Stomach (tissue), 4 donors: Measurements from ENCODE around the gene OR6N2.

ENCODE experiments used
- POLR2A ChIP-seq, 4 donors: fragments of 450-650 bp; IDR thresholded peaks; one replicate each; pipeline ENCODE4 v1.6.1; 2016; ENCODE audit warnings: antibody characterized with exemption in 4 of 4, control low read depth in 2 of 4, mild to moderate bottlenecking in 1 of 4, moderate library complexity in 1 of 4
- TF ChIP-seq, protein P1 (sequence below), 7 experiments: fragments of 450-650 bp in 4 of 7; fragments of 200-600 bp in 3 of 7; sonication (generic) in 3 of 7; IDR thresholded peaks; one replicate each; pipeline ENCODE4 v1.5.1; 2016 to 2019; ENCODE audit warnings: antibody characterized with exemption in 7 of 7, control low read depth in 2 of 7, mild to moderate bottlenecking in 1 of 7

DNA sequence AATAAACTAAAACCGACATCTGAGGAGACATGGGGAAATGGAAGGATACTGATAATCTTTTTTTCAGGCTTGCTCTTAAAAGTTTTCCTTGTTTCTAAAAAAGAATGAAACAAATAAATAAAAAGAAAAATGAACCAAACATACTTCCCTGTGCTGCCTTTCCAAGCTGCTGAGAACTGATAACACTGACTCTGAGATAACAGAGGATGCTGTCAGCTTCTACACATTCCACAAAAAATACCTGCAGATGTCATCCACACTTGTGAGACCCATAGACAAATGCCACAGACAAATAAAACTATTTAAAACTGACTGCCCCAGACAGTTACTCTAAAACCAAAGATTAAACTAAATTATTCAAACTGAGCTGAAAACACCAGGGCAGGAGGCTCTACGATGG is 48.5 kb downstream of the OR6N2 start:
- TF ChIP-seq, protein P1, sequence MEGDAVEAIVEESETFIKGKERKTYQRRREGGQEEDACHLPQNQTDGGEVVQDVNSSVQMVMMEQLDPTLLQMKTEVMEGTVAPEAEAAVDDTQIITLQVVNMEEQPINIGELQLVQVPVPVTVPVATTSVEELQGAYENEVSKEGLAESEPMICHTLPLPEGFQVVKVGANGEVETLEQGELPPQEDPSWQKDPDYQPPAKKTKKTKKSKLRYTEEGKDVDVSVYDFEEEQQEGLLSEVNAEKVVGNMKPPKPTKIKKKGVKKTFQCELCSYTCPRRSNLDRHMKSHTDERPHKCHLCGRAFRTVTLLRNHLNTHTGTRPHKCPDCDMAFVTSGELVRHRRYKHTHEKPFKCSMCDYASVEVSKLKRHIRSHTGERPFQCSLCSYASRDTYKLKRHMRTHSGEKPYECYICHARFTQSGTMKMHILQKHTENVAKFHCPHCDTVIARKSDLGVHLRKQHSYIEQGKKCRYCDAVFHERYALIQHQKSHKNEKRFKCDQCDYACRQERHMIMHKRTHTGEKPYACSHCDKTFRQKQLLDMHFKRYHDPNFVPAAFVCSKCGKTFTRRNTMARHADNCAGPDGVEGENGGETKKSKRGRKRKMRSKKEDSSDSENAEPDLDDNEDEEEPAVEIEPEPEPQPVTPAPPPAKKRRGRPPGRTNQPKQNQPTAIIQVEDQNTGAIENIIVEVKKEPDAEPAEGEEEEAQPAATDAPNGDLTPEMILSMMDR (IDR thresholded peaks at IDR 0.05), result no peak
- TF ChIP-seq POLR2A (IDR thresholded peaks at IDR 0.05), result no peak
